SU-DHL-6 (cell line): Measurements from ENCODE around the gene ERVMER34-1.

Experiments
- H2AFZ ChIP-seq: fragments of 200-600 bp; sonication (generic); 2 replicates; pipeline ENCODE4 v1.6.1; 2014; ENCODE audit warnings: low read depth, mild to moderate bottlenecking, moderate library complexity, mixed read lengths, antibody characterized with exemption, low read length; ENCODE audit not compliant: severe bottlenecking
- H3F3A ChIP-seq: fragments of 200-600 bp; shearing (Covaris generic); 2 replicates; pipeline ENCODE4 v1.6.0; 2016; ENCODE audit warnings: antibody characterized with exemption, mild to moderate bottlenecking; ENCODE audit not compliant: insufficient read depth
- H3K27ac ChIP-seq: fragments of 200-600 bp; sonication (generic); 2 replicates; pipeline ENCODE4 v1.5.1; 2016; ENCODE audit warnings: low read depth, mild to moderate bottlenecking, low read length, moderate library complexity, mixed read lengths
- H3K27me3 ChIP-seq: fragments of 200-600 bp; sonication (generic), shearing (Covaris generic); 2 replicates; pipeline ENCODE4 v1.6.0; 2014; ENCODE audit warnings: mild to moderate bottlenecking, low read length
- H3K36me3 ChIP-seq: fragments of 200-600 bp; sonication (generic); 2 replicates; pipeline ENCODE4 v1.6.1; 2014; ENCODE audit warnings: mild to moderate bottlenecking, low read length, mixed read lengths
- H3K4me2 ChIP-seq: fragments of 300-600, 200-600 bp; shearing (Covaris generic), sonication (generic); 2 replicates; pipeline ENCODE4 v1.6.0; 2014; ENCODE audit warnings: low read length, low read depth, mild to moderate bottlenecking; ENCODE audit not compliant: poor library complexity, severe bottlenecking
- H3K4me3 ChIP-seq: fragments of 200-600 bp; sonication (generic); 2 replicates; pipeline ENCODE4 v1.5.1; 2014; ENCODE audit warnings: antibody characterized with exemption, low read length, mild to moderate bottlenecking, mixed read lengths; ENCODE audit not compliant: insufficient read depth, poor library complexity, severe bottlenecking
- H3K79me2 ChIP-seq: fragments of 200-600 bp; sonication (generic); 2 replicates; pipeline ENCODE4 v1.6.1; 2014; ENCODE audit warnings: mild to moderate bottlenecking, low read length, moderate library complexity; ENCODE audit not compliant: insufficient read depth
- H3K9ac ChIP-seq: fragments of 200-600 bp; sonication (generic); 2 replicates; pipeline ENCODE4 v1.7.0; 2014; ENCODE audit warnings: mild to moderate bottlenecking, low read length
- H3K9me2 ChIP-seq: fragments of 200-600 bp; sonication (generic); replicated peaks from 2 replicates; pipeline ENCODE4 v1.6.1; 2014; ENCODE audit warnings: low read length; ENCODE audit not compliant: insufficient read depth
- H3K9me3 ChIP-seq: fragments of 200-600 bp; sonication (generic); 2 replicates; pipeline ENCODE4 v1.6.1; 2014; ENCODE audit warnings: low read length, mixed read lengths; ENCODE audit not compliant: insufficient read depth
- H4K20me1 ChIP-seq: fragments of 200-600 bp; sonication (generic); 2 replicates; pipeline ENCODE4 v1.6.1; 2014; ENCODE audit warnings: low read depth, mild to moderate bottlenecking, antibody characterized with exemption, low read length, moderate library complexity, mixed read lengths
- EZH2phosphoT487 ChIP-seq: fragments of 200-600 bp; sonication (generic), shearing (Covaris generic); conservative IDR thresholded peaks from 2 replicates; pipeline ENCODE4 v1.6.1; 2018; ENCODE audit warnings: mild to moderate bottlenecking, antibody characterized with exemption, low read length, moderate library complexity, mixed read lengths
- TF ChIP-seq, protein P1 (sequence below): fragments of 200-600 bp; sonication (generic); IDR thresholded peaks from one replicate; pipeline ENCODE4 v1.5.1; 2017; ENCODE audit warnings: antibody characterized with exemption, mild to moderate bottlenecking, low read length, moderate library complexity; ENCODE audit not compliant: insufficient read depth, poor library complexity, severe bottlenecking

The ERVMER34-1 gene

DNA sequence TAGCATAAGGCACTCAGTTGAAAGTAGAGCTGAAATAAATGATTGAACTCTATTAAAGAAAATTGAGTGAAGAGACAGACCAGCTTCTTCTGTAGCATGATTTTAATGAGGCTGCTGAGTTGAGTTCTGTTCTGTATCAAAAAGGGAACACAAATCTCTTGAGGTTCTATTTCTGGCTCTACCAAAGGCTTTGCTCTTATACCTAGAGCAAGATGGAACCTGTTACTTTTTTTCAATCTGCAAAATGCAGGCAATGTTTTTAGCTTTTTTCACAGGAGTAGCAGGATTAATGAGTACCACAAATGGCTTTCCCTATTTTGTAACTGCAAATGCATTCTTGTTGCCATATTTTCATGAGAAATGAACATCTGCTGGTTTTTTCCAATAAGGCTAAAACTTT, 4.2 kb upstream of the ERVMER34-1 start:
- TF ChIP-seq, protein P1, sequence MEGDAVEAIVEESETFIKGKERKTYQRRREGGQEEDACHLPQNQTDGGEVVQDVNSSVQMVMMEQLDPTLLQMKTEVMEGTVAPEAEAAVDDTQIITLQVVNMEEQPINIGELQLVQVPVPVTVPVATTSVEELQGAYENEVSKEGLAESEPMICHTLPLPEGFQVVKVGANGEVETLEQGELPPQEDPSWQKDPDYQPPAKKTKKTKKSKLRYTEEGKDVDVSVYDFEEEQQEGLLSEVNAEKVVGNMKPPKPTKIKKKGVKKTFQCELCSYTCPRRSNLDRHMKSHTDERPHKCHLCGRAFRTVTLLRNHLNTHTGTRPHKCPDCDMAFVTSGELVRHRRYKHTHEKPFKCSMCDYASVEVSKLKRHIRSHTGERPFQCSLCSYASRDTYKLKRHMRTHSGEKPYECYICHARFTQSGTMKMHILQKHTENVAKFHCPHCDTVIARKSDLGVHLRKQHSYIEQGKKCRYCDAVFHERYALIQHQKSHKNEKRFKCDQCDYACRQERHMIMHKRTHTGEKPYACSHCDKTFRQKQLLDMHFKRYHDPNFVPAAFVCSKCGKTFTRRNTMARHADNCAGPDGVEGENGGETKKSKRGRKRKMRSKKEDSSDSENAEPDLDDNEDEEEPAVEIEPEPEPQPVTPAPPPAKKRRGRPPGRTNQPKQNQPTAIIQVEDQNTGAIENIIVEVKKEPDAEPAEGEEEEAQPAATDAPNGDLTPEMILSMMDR = no peak
- no peak for TF ChIP-seq EZH2phosphoT487
- H3K27me3 ChIP-seq = no peaks in the 10 kb centered on the region
- no peaks in the 10 kb centered on the region for H3K9me2 ChIP-seq
- no peak overlapping the region for H3K27ac ChIP-seq
- no peak overlapping the region for H2AFZ ChIP-seq
- H3K36me3 ChIP-seq = no peaks in the 10 kb centered on the region
- no peaks in the 10 kb centered on the region for H3K79me2 ChIP-seq
- no peaks in the 10 kb centered on the region for H3F3A ChIP-seq
- H3K4me2 ChIP-seq = no peak overlapping the region
- H4K20me1 ChIP-seq = no peaks in the 10 kb centered on the region
- no peak overlapping the region for H3K9ac ChIP-seq
- H3K9me3 ChIP-seq = no peaks in the 10 kb centered on the region
- H3K4me3 ChIP-seq = no peak overlapping the region

DNA sequence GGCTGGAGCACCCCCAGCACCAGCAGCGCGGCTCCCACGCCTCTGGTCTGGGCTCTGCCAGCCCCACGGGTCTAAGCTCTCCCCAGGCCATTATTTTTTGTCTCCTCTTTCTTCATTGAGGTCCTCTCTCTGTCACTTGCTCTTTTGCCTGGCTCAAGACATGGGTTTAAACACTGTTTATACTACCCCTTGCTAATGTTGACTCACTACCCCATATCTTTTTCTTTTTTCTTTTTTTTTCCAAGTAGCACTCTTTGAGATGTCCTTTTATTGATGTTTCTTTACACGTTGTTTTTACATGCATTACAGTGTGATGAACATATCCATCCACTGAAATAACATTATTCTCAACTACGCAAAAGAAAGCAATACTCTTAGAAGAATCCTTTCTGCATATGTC, 1.7 kb upstream of the ERVMER34-1 start:
- Histone ChIP-seq H2AFZ (no peak overlapping the region), H3K4me2 (no peak overlapping the region), H3F3A (no peaks in the 10 kb centered on the region), H3K9ac (no peak overlapping the region), H3K36me3 (no peaks in the 10 kb centered on the region), H3K27me3 (no peaks in the 10 kb centered on the region), H3K4me3 (no peak overlapping the region), H4K20me1 (no peaks in the 10 kb centered on the region), H3K27ac (no peak overlapping the region), H3K9me3 (no peaks in the 10 kb centered on the region), H3K79me2 (no peaks in the 10 kb centered on the region), H3K9me2 (no peaks in the 10 kb centered on the region)
- no peak for TF ChIP-seq EZH2phosphoT487
- TF ChIP-seq, protein P1 = no peak

DNA sequence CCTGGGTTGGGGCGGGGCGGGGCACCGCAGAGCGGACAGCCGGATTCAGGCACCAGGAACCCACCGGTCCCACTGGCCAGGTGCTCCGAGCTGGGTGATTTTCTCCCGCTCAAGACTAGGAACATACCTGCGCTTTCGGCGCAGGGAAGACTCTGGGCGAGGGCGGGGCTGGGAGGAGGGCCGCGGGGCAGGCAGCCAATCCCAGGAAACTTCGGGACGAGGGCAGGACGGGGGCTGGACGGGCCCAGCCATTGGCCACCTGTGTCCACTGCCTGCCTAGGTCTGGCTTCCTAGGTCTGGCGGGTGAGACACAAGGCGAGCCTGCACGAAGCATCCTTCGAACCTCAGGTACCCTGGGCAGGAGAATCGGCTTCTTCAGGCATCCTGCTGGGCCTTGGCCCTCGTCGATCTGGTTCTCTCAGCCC, 274 bp upstream of the ERVMER34-1 start:
- no peak overlapping the region for H3K4me2 ChIP-seq
- no peak overlapping the region for H2AFZ ChIP-seq
- H3K27ac ChIP-seq = no peak overlapping the region
- no peaks in the 10 kb centered on the region for H3K36me3 ChIP-seq
- no peaks in the 10 kb centered on the region for H4K20me1 ChIP-seq
- no peaks in the 10 kb centered on the region for H3K27me3 ChIP-seq
- no peaks in the 10 kb centered on the region for H3K9me3 ChIP-seq
- no peaks in the 10 kb centered on the region for H3F3A ChIP-seq
- H3K9ac ChIP-seq = no peak overlapping the region
- no peak overlapping the region for H3K4me3 ChIP-seq
- no peak for TF ChIP-seq EZH2phosphoT487
- TF ChIP-seq, protein P1 = no peak
- no peaks in the 10 kb centered on the region for H3K9me2 ChIP-seq
- no peaks in the 10 kb centered on the region for H3K79me2 ChIP-seq

DNA sequence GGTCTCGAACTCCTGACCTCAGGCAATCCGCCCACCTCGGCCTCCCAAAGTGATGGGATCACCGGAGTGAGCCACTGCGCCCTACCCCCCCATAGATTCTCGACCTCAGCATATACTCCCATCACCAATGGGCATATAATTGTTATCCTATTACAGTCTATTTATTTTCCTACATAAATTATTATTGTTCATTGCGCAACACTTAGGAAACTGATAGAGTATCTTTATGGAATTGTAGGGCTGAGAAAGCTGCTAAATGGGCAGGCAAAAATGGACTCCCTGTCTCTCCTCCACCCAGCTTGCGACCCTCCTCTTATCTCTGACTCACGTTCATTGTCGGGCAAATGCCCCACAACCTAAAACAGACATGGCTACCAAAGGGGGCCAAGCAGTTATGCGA, 1.0 kb downstream of the ERVMER34-1 start:
- no peak overlapping the region for H2AFZ ChIP-seq
- no peaks in the 10 kb centered on the region for H4K20me1 ChIP-seq
- no peak overlapping the region for H3K4me3 ChIP-seq
- H3K27ac ChIP-seq = no peak overlapping the region
- no peaks in the 10 kb centered on the region for H3K79me2 ChIP-seq
- H3K27me3 ChIP-seq = no peaks in the 10 kb centered on the region
- H3K9me2 ChIP-seq = no peaks in the 10 kb centered on the region
- no peaks in the 10 kb centered on the region for H3K36me3 ChIP-seq
- H3K4me2 ChIP-seq = no peak overlapping the region
- TF ChIP-seq EZH2phosphoT487 = no peak
- TF ChIP-seq, protein P1 = no peak
- no peak overlapping the region for H3K9ac ChIP-seq
- H3K9me3 ChIP-seq = no peaks in the 10 kb centered on the region
- no peaks in the 10 kb centered on the region for H3F3A ChIP-seq
